ENCODE data around the gene PRF1.

PRF1 gene

GRCh38 chr10:70588255-70588654 lies 14.3 kb downstream of the PRF1 start:
- H3K27ac ChIP-seq (replicated peaks), result no peak overlapping the region
- no peak overlapping the region for H3K4me3 ChIP-seq (replicated peaks; ENCODE audit: insufficient read depth, low read length)
- no peak for DNase-seq (ENCODE audit: low read depth in 1 of 2, low spot score in 1 of 2)
- no peaks in the 10 kb centered on the region for H3K27me3 ChIP-seq (ENCODE audit: insufficient read depth, poor library complexity, severe bottlenecking)
- no peak for TF ChIP-seq REST (IDR thresholded peaks at IDR 0.05; ENCODE audit: insufficient replicate concordance, low read depth)

GRCh38 chr10:70587045-70587658 lies 15.4 kb downstream of the PRF1 start:
- Histone ChIP-seq H3K4me3 (replicated peaks; ENCODE audit: insufficient read depth, low read length) (no peak overlapping the region), H3K27ac (replicated peaks) (no peak overlapping the region), H3K27me3 (ENCODE audit: insufficient read depth, poor library complexity, severe bottlenecking) (no peaks in the 10 kb centered on the region)
- DNase-seq (ENCODE audit: low read depth in 1 of 2, low spot score in 1 of 2), result no peak
- TF ChIP-seq GABPA (IDR thresholded peaks at IDR 0.05; ENCODE audit: low read depth) (no peak), SPI1 (IDR thresholded peaks at IDR 0.05; ENCODE audit: borderline replicate concordance, low read depth) (no peak), REST (IDR thresholded peaks at IDR 0.05; ENCODE audit: insufficient replicate concordance, low read depth) (no peak), POLR2AphosphoS5 (IDR thresholded peaks at IDR 0.05; ENCODE audit: low read depth) (no peak), CTCF (IDR thresholded peaks at IDR 0.05; ENCODE audit: insufficient read depth, low read length) (no peak)

GRCh38 chr10:70586348-70586930 lies 16.1 kb downstream of the PRF1 start:
- Histone ChIP-seq H3K27me3 (ENCODE audit: insufficient read depth, poor library complexity, severe bottlenecking) (no peaks in the 10 kb centered on the region), H3K4me3 (replicated peaks; ENCODE audit: insufficient read depth, low read length) (no peak overlapping the region), H3K27ac (replicated peaks) (no peak overlapping the region)
- no peak for DNase-seq (ENCODE audit: low read depth in 1 of 2, low spot score in 1 of 2)
- no peak for TF ChIP-seq SPI1 (IDR thresholded peaks at IDR 0.05; ENCODE audit: borderline replicate concordance, low read depth)
- TF ChIP-seq CTCF (IDR thresholded peaks at IDR 0.05; ENCODE audit: insufficient read depth, low read length), result no peak
- no peak for TF ChIP-seq REST (IDR thresholded peaks at IDR 0.05; ENCODE audit: insufficient replicate concordance, low read depth)
- TF ChIP-seq POLR2AphosphoS5 (IDR thresholded peaks at IDR 0.05; ENCODE audit: low read depth), result no peak
- no peak for TF ChIP-seq GABPA (IDR thresholded peaks at IDR 0.05; ENCODE audit: low read depth)

Measured in HL-60 (cell line).